OCI-LY1 (cell line): ENCODE data around the gene NFKBIB.

ENCODE experiments used
- H2AFZ ChIP-seq: fragments of 200-600 bp; sonication (generic), shearing (Covaris generic); 2 replicates; pipeline ENCODE4 v1.6.0; 2014; ENCODE audit warnings: antibody characterized with exemption, mild to moderate bottlenecking, low read length
- H3F3A ChIP-seq: fragments of 200-600 bp; sonication (generic), shearing (Covaris generic); 2 replicates; pipeline ENCODE4 v1.6.0; 2014; ENCODE audit warnings: mild to moderate bottlenecking, antibody characterized with exemption, low read length, moderate library complexity; ENCODE audit not compliant: insufficient read depth
- H3K27ac ChIP-seq: fragments of 200-600 bp; sonication (generic); 2 replicates; pipeline ENCODE4 v1.5.1; 2014; ENCODE audit warnings: low read length, mixed run types, mild to moderate bottlenecking, low read depth; ENCODE audit not compliant: poor library complexity, severe bottlenecking
- H3K27me3 ChIP-seq: fragments of 200-600 bp; sonication (generic); 2 replicates; pipeline ENCODE4 v1.6.0; 2014; ENCODE audit warnings: antibody characterized with exemption, mild to moderate bottlenecking, low read length, moderate library complexity; ENCODE audit not compliant: insufficient read depth
- H3K36me3 ChIP-seq: fragments of 200-600 bp; sonication (generic); 2 replicates; pipeline ENCODE4 v1.6.1; 2014; ENCODE audit warnings: mild to moderate bottlenecking, antibody characterized with exemption, low read length, moderate library complexity, mixed read lengths; ENCODE audit not compliant: insufficient read depth
- H3K4me1 ChIP-seq: fragments of 200-600 bp; sonication (generic); 2 replicates; pipeline ENCODE4 v1.5.1; 2014; ENCODE audit warnings: mild to moderate bottlenecking, low read length, moderate library complexity; ENCODE audit not compliant: insufficient read depth, severe bottlenecking
- H3K4me2 ChIP-seq: fragments of 200-600 bp; sonication (generic), shearing (Covaris generic); 2 replicates; pipeline ENCODE4 v1.6.1; 2014; ENCODE audit warnings: low read length
- H3K4me3 ChIP-seq: fragments of 200-600 bp; sonication (generic); 2 replicates; pipeline ENCODE4 v1.5.1; 2014; ENCODE audit warnings: low read length, low read depth, mild to moderate bottlenecking, mixed read lengths; ENCODE audit not compliant: poor library complexity, severe bottlenecking
- H3K79me2 ChIP-seq: fragments of 200-600 bp; shearing (Covaris generic); 2 replicates; pipeline ENCODE4 v1.6.1; 2016; ENCODE audit warnings: mixed run types, low read length, mixed read lengths; ENCODE audit not compliant: insufficient read depth
- H3K9ac ChIP-seq: fragments of 200-600 bp; sonication (generic), shearing (Covaris generic); 2 replicates; pipeline ENCODE4 v1.6.1; 2014; ENCODE audit warnings: mild to moderate bottlenecking, low read length, mixed read lengths
- H3K9me2 ChIP-seq: fragments of 200-600 bp; sonication (generic), shearing (Covaris generic); 2 replicates; pipeline ENCODE4 v1.6.1; 2014; ENCODE audit warnings: low read depth, mild to moderate bottlenecking, low read length, mixed read lengths
- H3K9me3 ChIP-seq: fragments of 200-600 bp; shearing (Covaris generic); 2 replicates; pipeline ENCODE4 v1.6.1; 2014; ENCODE audit warnings: low read length, mixed read lengths
- H4K20me1 ChIP-seq: fragments of 200-600 bp; sonication (generic), shearing (Covaris generic); 2 replicates; pipeline ENCODE4 v1.6.0; 2016; ENCODE audit warnings: mild to moderate bottlenecking, low read length; ENCODE audit not compliant: insufficient read depth
- CTCF ChIP-seq: fragments of 200-600 bp; sonication (generic), shearing (Covaris generic); IDR thresholded peaks from 2 replicates; pipeline ENCODE4 v1.5.1; 2017; ENCODE audit warnings: mild to moderate bottlenecking, antibody characterized with exemption, low read length, moderate library complexity, mixed read lengths
- EZH2 ChIP-seq: fragments of 200-600 bp; sonication (generic), shearing (Covaris generic); IDR thresholded peaks from 2 replicates; pipeline ENCODE4 v1.8.0; 2017; ENCODE audit warnings: borderline replicate concordance, mixed run types, mild to moderate bottlenecking, antibody characterized with exemption, low read length, moderate library complexity, mixed read lengths

Gene NFKBIB

GRCh38 chr19:38905620-38906019, 5.9 kb downstream of the NFKBIB start:
- Histone ChIP-seq H3K4me2 (no peak overlapping the region), H3K79me2 (peaks cover 12% of the 10 kb centered on the region), H3K9me3 (no peaks in the 10 kb centered on the region), H3K27ac (no peak overlapping the region), H3K9ac (no peak overlapping the region), H3K4me1 (peaks cover 4% of the 10 kb centered on the region), H3K27me3 (no peaks in the 10 kb centered on the region), H3F3A (no peaks in the 10 kb centered on the region), H3K4me3 (no peak overlapping the region), H3K9me2 (no peaks in the 10 kb centered on the region), H2AFZ (no peak overlapping the region), H4K20me1 (no peaks in the 10 kb centered on the region), H3K36me3 (peaks cover 51% of the 10 kb centered on the region)
- TF ChIP-seq EZH2 (no peak), CTCF (no peak)

- Histone ChIP-seq H3K27me3 (no peaks in the 10 kb centered on the region), H3K4me1 (no peaks in the 10 kb centered on the region), H3K79me2 (no peaks in the 10 kb centered on the region), H3K9ac (no peak overlapping the region), H3K4me3 (no peak overlapping the region), H2AFZ (no peak overlapping the region), H3K27ac (no peak overlapping the region), H3K4me2 (no peak overlapping the region), H3K9me2 (no peaks in the 10 kb centered on the region), H3K9me3 (no peaks in the 10 kb centered on the region), H3K36me3 (peaks cover 45% of the 10 kb centered on the region), H4K20me1 (no peaks in the 10 kb centered on the region), H3F3A (no peaks in the 10 kb centered on the region)
- no peak for TF ChIP-seq CTCF
- no peak for TF ChIP-seq EZH2
Measured at GRCh38 chr19:38907227-38907626, 7.5 kb downstream of the NFKBIB start.

- Histone ChIP-seq H3K9me3 (no peaks in the 10 kb centered on the region), H4K20me1 (no peaks in the 10 kb centered on the region), H3K9ac (no peak overlapping the region), H3K4me1 (no peaks in the 10 kb centered on the region), H3K36me3 (peaks cover 45% of the 10 kb centered on the region), H3K27me3 (no peaks in the 10 kb centered on the region), H3K4me3 (no peak overlapping the region), H3K9me2 (no peaks in the 10 kb centered on the region), H2AFZ (no peak overlapping the region), H3K27ac (no peak overlapping the region), H3K79me2 (no peaks in the 10 kb centered on the region), H3F3A (no peaks in the 10 kb centered on the region), H3K4me2 (no peak overlapping the region)
- TF ChIP-seq CTCF = no peak
- no peak for TF ChIP-seq EZH2
Measured at GRCh38 chr19:38907670-38908069, 7.9 kb downstream of the NFKBIB start.
